SJCRH30 (cell line): Measurements from ENCODE around the gene FOXN1. TPM values are rescaled to one million over a fixed set of nuclear protein-coding genes. Genes with fewer than 3 reads are reported as not detected.

ENCODE experiments used
- DNase-seq, 2 experiments: peaks; one replicate each; pipeline ENCODE4 v3.0.0-alpha.2; 2015 to 2020
- H3K27ac ChIP-seq: fragments of 250-450 bp; sonication (Bioruptor Pico); 2 replicates; pipeline ENCODE4 v1.5.1; 2020; ENCODE audit warnings: mild to moderate bottlenecking, moderate library complexity
- H3K27me3 ChIP-seq: fragments of 250-450 bp; sonication (Bioruptor Pico); 2 replicates; pipeline ENCODE4 v1.5.1; 2020; ENCODE audit warnings: mild to moderate bottlenecking, moderate library complexity
- H3K36me3 ChIP-seq: fragments of 250-450 bp; sonication (Bioruptor Pico); 2 replicates; pipeline ENCODE4 v1.5.1; 2020; ENCODE audit warnings: mild to moderate bottlenecking, moderate library complexity
- H3K4me1 ChIP-seq: fragments of 250-450 bp; sonication (Bioruptor Pico); 2 replicates; pipeline ENCODE4 v1.5.1; 2020; ENCODE audit warnings: mild to moderate bottlenecking, moderate library complexity
- H3K4me3 ChIP-seq: fragments of 250-450 bp; sonication (Bioruptor Pico); 2 replicates; pipeline ENCODE4 v1.5.1; 2020; ENCODE audit warnings: mild to moderate bottlenecking, moderate library complexity
- H3K9me3 ChIP-seq: fragments of 250-450 bp; sonication (Bioruptor Pico); replicated peaks from 2 replicates; pipeline ENCODE4 v1.5.1; 2020; ENCODE audit warnings: mild to moderate bottlenecking, moderate library complexity
- total RNA-seq: library from RNA; depleted of rRNA; stranded (reverse); fragments of >200 nt; shearing (Covaris generic); gene quantifications from 2 replicates; pipeline ENCODE4 v1.2.3, GENCODE V29; 2014; rRNA removed

The FOXN1 gene
- total RNA-seq, 1 experiment from 2014 or later, result not detected

- no peaks in the 10 kb centered on the region for H3K9me3 ChIP-seq
- no peak for DNase-seq
- H3K36me3 ChIP-seq, result peaks cover 93% of the 10 kb centered on the region
- no peak overlapping the region for H3K4me3 ChIP-seq
- no peak overlapping the region for H3K27ac ChIP-seq
- H3K4me1 ChIP-seq, result no peaks in the 10 kb centered on the region
- no peaks in the 10 kb centered on the region for H3K27me3 ChIP-seq
These were observed 79.7 kb downstream of the FOXN1 start for GRCh38 chr17:28585851-28586250.

Other genes starting within 250 kb of the FOXN1 start
- 301 and 322 TPM in 2 replicates for gene TMEM97, start 187.1 kb upstream of the FOXN1 start, total RNA-seq
- 28.8 and 33.2 TPM in 2 replicates for gene IFT20, start 170.9 kb upstream of the FOXN1 start, total RNA-seq
- gene TNFAIP1, start 170.6 kb upstream of the FOXN1 start, total RNA-seq, result 28.1 and 34.6 TPM in 2 replicates
- gene POLDIP2, start 148.8 kb upstream of the FOXN1 start, total RNA-seq, result 95.1 and 102 TPM in 2 replicates
- gene SEBOX, start 141.1 kb upstream of the FOXN1 start, total RNA-seq, result not detected in 2 replicates
- 0.08 and 0.16 TPM in 2 replicates for gene VTN, start 136.0 kb upstream of the FOXN1 start, total RNA-seq
- 14.9 and 16.1 TPM in 2 replicates for gene SARM1, start 134.7 kb upstream of the FOXN1 start, total RNA-seq
- gene SLC46A1, start 100.1 kb upstream of the FOXN1 start, total RNA-seq, result 10.6 and 11.0 TPM in 2 replicates
- not detected in 2 replicates for gene SLC13A2, start 32.7 kb upstream of the FOXN1 start, total RNA-seq
- gene UNC119, start 46.3 kb downstream of the FOXN1 start, total RNA-seq, result 53.7 and 58.7 TPM in 2 replicates
- gene PIGS, start 65.2 kb downstream of the FOXN1 start, total RNA-seq, result 38.0 and 41.8 TPM in 2 replicates
- gene ALDOC, start 70.5 kb downstream of the FOXN1 start, total RNA-seq, result 0.18 and 0.47 TPM in 2 replicates
- gene SPAG5, start 92.7 kb downstream of the FOXN1 start, total RNA-seq, result 131 and 147 TPM in 2 replicates
- gene RSKR, start 107.8 kb downstream of the FOXN1 start, total RNA-seq, result 16.1 and 19.9 TPM in 2 replicates
- gene BLTP2, start 138.8 kb downstream of the FOXN1 start, total RNA-seq, result 115 and 120 TPM in 2 replicates
- gene SDF2, start 155.6 kb downstream of the FOXN1 start, total RNA-seq, result 46.0 and 49.6 TPM in 2 replicates
- gene SUPT6H, start 155.9 kb downstream of the FOXN1 start, total RNA-seq, result 60.2 and 66.3 TPM in 2 replicates
- gene PROCA1, start 205.5 kb downstream of the FOXN1 start, total RNA-seq, result 5.4 and 7.0 TPM in 2 replicates
- gene RAB34, start 211.5 kb downstream of the FOXN1 start, total RNA-seq, result 191 and 201 TPM in 2 replicates
- gene RPL23A, start 213.6 kb downstream of the FOXN1 start, total RNA-seq, result 1,716 and 1,788 TPM in 2 replicates
- 7.5 and 10.0 TPM in 2 replicates for gene TLCD1, start 219.9 kb downstream of the FOXN1 start, total RNA-seq
- gene NEK8, start 222.4 kb downstream of the FOXN1 start, total RNA-seq, result 1.7 and 2.6 TPM in 2 replicates
- 118 and 123 TPM in 2 replicates for gene TRAF4, start 237.7 kb downstream of the FOXN1 start, total RNA-seq